HFFc6 (cell line): ENCODE measurements around the gene SLC16A12. TPM values are rescaled to one million over a fixed set of nuclear protein-coding genes. Genes with fewer than 3 reads are reported as not detected.
A peak's percentile ranks its signal among the peaks of the same experiment; 100 is the strongest.

Source experiments
- DNase-seq: peaks from one replicate; pipeline ENCODE4 v3.0.0-alpha.2; 2018
- H3K27ac Mint-ChIP-seq: 2 replicates; pipeline ENCODE4 v1.8.0; 2020; ENCODE audit warnings: mild to moderate bottlenecking, mixed read lengths
- H3K27me3 Mint-ChIP-seq: 2 replicates; pipeline ENCODE4 v1.8.0; 2021; ENCODE audit warnings: mild to moderate bottlenecking, moderate library complexity, mixed read lengths; ENCODE audit not compliant: insufficient read depth
- H3K36me3 Mint-ChIP-seq: 2 replicates; pipeline ENCODE4 v1.8.0; 2021; ENCODE audit warnings: low read depth, mixed read lengths
- H3K4me1 Mint-ChIP-seq: 2 replicates; pipeline ENCODE4 v1.8.0; 2020; ENCODE audit warnings: low read depth, mixed read lengths
- H3K4me3 Mint-ChIP-seq: 2 replicates; pipeline ENCODE4 v1.8.0; 2020; ENCODE audit warnings: mild to moderate bottlenecking, moderate library complexity, mixed read lengths
- H3K9me3 Mint-ChIP-seq: 2 replicates; pipeline ENCODE4 v1.8.0; 2020; ENCODE audit warnings: mild to moderate bottlenecking, mixed read lengths
- total RNA-seq, 6 experiments: library from RNA; stranded (reverse); fragmentation: NEBNext Ultra II Directional; extraction: Animal tissue kit (Norgen Biotek cat#: 25700); gene quantifications; 2 replicates in 1 of 6; 3 replicates in 5 of 6; pipeline ENCODE4 v1.2.3, GENCODE V29; 2021
- TF ChIP-seq, protein P1 (sequence below): fragments of 200-600 bp; sonication (generic); IDR thresholded peaks from 2 replicates; pipeline ENCODE4 v1.5.0; 2021; ENCODE audit warnings: antibody characterized with exemption, mild to moderate bottlenecking

Gene SLC16A12
- total RNA-seq, 6 experiments from 2014 or later, result not detected

DNA sequence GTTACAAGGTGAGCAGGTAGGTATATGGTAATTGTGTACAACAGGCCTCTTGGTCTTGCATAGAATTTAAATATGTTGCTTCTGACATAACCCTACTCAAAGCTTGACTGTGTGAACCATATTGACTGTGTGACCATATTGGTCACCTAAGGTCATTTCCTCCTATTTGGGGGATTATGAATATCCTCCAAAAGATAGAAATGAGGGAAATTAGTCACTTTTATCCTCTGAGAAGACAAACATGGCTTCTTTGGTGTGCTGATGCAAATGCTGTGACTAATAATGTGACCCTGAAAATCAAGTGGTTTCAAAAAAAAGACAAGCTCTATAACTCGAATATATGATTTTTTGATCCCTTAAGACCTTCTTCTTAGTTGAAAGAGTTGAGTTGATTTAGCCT is 93.1 kb downstream of the SLC16A12 start:
- Mint-ChIP-seq H3K36me3 (peaks cover 16% of the 10 kb centered on the region), H3K9me3 (peaks cover 13% of the 10 kb centered on the region), H3K4me1 (peaks cover 7% of the 10 kb centered on the region; the same call in 1 of the 2 replicates), H3K27me3 (peaks cover 17% of the 10 kb centered on the region), H3K27ac (no peak overlapping the region), H3K4me3 (no peak overlapping the region)
- TF ChIP-seq, protein P1, sequence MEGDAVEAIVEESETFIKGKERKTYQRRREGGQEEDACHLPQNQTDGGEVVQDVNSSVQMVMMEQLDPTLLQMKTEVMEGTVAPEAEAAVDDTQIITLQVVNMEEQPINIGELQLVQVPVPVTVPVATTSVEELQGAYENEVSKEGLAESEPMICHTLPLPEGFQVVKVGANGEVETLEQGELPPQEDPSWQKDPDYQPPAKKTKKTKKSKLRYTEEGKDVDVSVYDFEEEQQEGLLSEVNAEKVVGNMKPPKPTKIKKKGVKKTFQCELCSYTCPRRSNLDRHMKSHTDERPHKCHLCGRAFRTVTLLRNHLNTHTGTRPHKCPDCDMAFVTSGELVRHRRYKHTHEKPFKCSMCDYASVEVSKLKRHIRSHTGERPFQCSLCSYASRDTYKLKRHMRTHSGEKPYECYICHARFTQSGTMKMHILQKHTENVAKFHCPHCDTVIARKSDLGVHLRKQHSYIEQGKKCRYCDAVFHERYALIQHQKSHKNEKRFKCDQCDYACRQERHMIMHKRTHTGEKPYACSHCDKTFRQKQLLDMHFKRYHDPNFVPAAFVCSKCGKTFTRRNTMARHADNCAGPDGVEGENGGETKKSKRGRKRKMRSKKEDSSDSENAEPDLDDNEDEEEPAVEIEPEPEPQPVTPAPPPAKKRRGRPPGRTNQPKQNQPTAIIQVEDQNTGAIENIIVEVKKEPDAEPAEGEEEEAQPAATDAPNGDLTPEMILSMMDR, result no peak
- no peak for DNase-seq

DNA sequence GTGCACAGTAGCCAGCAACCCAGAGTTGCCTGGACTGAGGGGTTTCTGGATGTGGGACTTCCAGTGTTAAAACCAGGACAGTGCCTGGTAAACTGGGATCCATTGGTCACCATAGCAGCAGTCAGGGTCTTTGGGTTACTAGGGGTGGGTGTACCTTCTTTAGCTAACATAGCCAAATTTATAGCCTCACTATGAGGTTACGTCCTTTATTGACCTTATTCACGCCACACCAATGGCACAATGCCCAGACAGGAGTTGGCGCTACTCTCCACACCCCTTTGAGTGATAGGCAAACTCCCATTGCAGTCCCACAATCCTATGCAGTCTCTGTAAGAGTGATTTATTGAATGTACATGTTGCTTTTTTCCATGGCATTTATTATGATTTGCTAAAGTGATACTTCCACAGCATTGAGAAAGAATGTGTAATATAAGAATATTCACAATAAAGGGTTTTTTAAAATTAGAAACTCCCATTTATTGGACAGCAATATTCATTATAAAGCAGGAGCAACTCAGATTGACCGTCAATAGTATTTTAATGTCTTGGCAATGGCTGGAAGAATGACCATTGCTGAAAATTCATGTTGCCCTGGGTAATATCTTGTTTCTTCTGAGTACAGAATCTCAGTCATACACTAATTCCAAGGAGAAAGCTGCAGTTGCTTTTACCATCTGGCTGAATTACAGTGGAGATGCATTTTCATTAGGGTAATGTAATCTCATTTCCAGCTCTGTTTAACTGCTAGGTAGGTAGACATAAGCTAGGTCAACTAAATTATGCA is 95.0 kb downstream of the SLC16A12 start:
- TF ChIP-seq, protein P1, result no peak
- Mint-ChIP-seq H3K4me3 (no peak overlapping the region), H3K9me3 (no peaks in the 10 kb centered on the region), H3K27ac (no peak overlapping the region), H3K4me1 (peaks cover 7% of the 10 kb centered on the region; the same call in 1 of the 2 replicates), H3K27me3 (peaks cover 12% of the 10 kb centered on the region), H3K36me3 (no peaks in the 10 kb centered on the region)
- no peak for DNase-seq

DNA sequence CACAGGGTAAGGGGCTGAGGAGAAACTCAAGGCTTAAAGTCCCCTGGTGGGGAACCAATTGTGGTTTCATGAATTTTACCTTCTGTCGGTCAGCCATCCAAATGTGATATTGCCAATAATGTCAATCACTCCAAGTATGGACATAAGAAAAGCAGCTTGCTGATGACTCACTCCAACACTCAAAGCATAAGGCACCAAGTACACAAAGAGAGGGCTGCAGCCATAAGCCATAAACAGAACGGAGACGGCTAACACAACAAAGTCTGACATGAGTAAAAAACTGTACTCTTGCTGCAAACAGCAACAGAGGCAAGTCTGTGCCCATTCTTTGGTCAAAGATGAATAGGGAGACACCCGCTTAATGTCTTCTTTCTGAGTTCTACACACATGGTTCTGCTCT is 96.9 kb downstream of the SLC16A12 start:
- Mint-ChIP-seq H3K4me1 (peaks cover 7% of the 10 kb centered on the region; the same call in 1 of the 2 replicates), H3K27ac (no peak overlapping the region), H3K4me3 (no peak overlapping the region), H3K9me3 (no peaks in the 10 kb centered on the region), H3K27me3 (peaks cover 12% of the 10 kb centered on the region), H3K36me3 (no peaks in the 10 kb centered on the region)
- DNase-seq, result no peak
- TF ChIP-seq, protein P1, result no peak

DNA sequence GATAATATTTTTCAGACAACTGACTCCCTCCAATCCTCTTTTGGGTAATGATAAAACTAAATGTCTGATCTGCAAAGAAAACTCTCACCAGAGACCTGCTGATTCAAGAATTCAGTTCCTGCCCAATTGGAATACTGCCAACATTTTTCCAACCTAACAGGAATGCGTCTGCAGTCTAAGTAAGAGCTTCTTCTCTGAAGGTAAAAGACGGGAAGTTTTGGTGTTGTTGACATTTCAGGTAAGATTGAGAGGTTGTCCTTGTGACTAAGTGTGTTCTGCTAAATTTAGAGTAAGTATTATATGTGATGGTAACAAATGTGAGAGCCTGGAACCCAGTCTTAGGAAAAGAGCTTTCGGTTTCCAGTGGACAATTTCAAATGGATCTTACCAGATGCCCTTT is 103.4 kb downstream of the SLC16A12 start:
- peak; percentile 46 for DNase-seq

DNA sequence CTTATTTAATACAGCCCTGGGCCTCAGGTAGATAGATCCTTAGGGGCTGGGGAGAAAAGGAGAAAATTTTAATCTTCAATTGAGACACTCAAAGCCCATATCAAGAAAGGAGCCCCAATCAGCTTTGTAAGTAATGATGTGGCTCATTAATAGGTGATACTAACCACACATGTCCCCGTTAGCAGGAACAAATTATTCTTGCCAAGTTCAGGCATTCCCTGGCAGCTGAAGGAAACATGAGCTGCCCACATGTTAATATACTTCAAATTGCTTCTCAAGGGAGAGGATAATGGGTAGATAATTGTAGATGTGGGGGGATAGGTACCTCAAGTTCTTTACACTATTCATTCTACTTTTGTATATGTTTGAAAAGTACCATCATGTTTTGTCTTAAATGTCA is 106.5 kb downstream of the SLC16A12 start:
- TF ChIP-seq, protein P1, result no peak
- H3K27me3 Mint-ChIP-seq, result peaks cover 4% of the 10 kb centered on the region; the same call in 1 of the 2 replicates
- H3K4me1 Mint-ChIP-seq, result peaks cover 40% of the 10 kb centered on the region
- H3K27ac Mint-ChIP-seq, result no peak overlapping the region
- H3K9me3 Mint-ChIP-seq, result no peaks in the 10 kb centered on the region
- no peaks in the 10 kb centered on the region for H3K36me3 Mint-ChIP-seq
- no peak overlapping the region for H3K4me3 Mint-ChIP-seq
- no peak for DNase-seq

More for the DNA sequence above, 103.4 kb downstream of the SLC16A12 start:
- H3K27ac Mint-ChIP-seq, result no peak overlapping the region
- H3K27me3 Mint-ChIP-seq, result peaks cover 14% of the 10 kb centered on the region
- TF ChIP-seq, protein P1, result no peak
- H3K4me3 Mint-ChIP-seq, result no peak overlapping the region
- peaks cover 30% of the 10 kb centered on the region for H3K4me1 Mint-ChIP-seq
- no peaks in the 10 kb centered on the region for H3K36me3 Mint-ChIP-seq
- H3K9me3 Mint-ChIP-seq, result no peaks in the 10 kb centered on the region
